IMR-90 (cell line): ENCODE results near the gene ETS1. TPM values are rescaled to one million over a fixed set of nuclear protein-coding genes. Genes with fewer than 3 reads are reported as not detected.

Source experiments
- ATAC-seq: fragments of 200-7000 bp; cut with Tn5 transposase; 2 replicates; pipeline ENCODE4 v1.9.1; 2020; ENCODE audit warnings: low read depth, mild to moderate bottlenecking, moderate library complexity
- BruUV-seq: library from RNA; stranded (reverse); fragments of 400-500 nt; replicated peaks from 2 replicates; lab custom pipeline; 2021; lab: Mats Ljungman, UMichigan
- CTCF ChIA-PET: fragments of 300-600 bp; formaldehyde crosslinking; extraction: SDS; loops from one replicate; lab custom pipeline; 2021; ENCODE audit warnings: antibody characterized with exemption; lab: Yijun Ruan, JAX
- POLR2A ChIA-PET: fragments of 300-600 bp; sonication (Branson Sonifier 250); formaldehyde crosslinking; loops from one replicate; lab custom pipeline; 2022; ENCODE audit warnings: antibody characterized with exemption; ENCODE audit not compliant: unreplicated experiment; lab: Charles Lee
- DNase-seq: peaks from one replicate; pipeline ENCODE4 v3.0.0; 2013
- H2AFZ ChIP-seq: replicated peaks from 2 replicates; pipeline ENCODE3; 2013; ENCODE audit warnings: low read length, mild to moderate bottlenecking; ENCODE audit not compliant: poor library complexity
- H2AK5ac ChIP-seq: 2 replicates; pipeline ENCODE4 v1.6.1; 2013; ENCODE audit warnings: low read depth, low read length, inconsistent platforms
- H2AK9ac ChIP-seq: replicated peaks from 2 replicates; pipeline ENCODE3; 2013; ENCODE audit warnings: mild to moderate bottlenecking, low read depth, low read length, moderate library complexity; ENCODE audit not compliant: poor library complexity
- H2BK120ac ChIP-seq: 2 replicates; pipeline ENCODE4 v1.6.1; 2013; ENCODE audit warnings: low read depth, low read length, inconsistent platforms
- H2BK15ac ChIP-seq: 3 replicates; pipeline ENCODE4 v1.6.1; 2013; ENCODE audit warnings: low read depth, low read length, inconsistent platforms
- H2BK20ac ChIP-seq: 2 replicates; pipeline ENCODE4 v1.6.1; 2013; ENCODE audit warnings: low read depth, mild to moderate bottlenecking, inconsistent platforms, low read length, moderate library complexity
- H2BK5ac ChIP-seq: 2 replicates; pipeline ENCODE4 v1.6.1; 2013; ENCODE audit warnings: mild to moderate bottlenecking, low read depth, low read length, inconsistent platforms; ENCODE audit not compliant: poor library complexity, severe bottlenecking
- H3K14ac ChIP-seq: replicated peaks from 2 replicates; pipeline ENCODE4 v1.6.1; 2013; ENCODE audit warnings: low read depth, low read length, inconsistent platforms
- H3K18ac ChIP-seq: 2 replicates; pipeline ENCODE4 v1.6.1; 2013; ENCODE audit warnings: low read depth, low read length, control low read depth
- H3K23ac ChIP-seq: 2 replicates; pipeline ENCODE4 v1.6.1; 2013; ENCODE audit warnings: low read depth, low read length, inconsistent platforms
- H3K27ac ChIP-seq: 2 replicates; pipeline ENCODE4 v1.5.1; 2013; ENCODE audit warnings: mild to moderate bottlenecking, control low read depth, low read length; ENCODE audit not compliant: insufficient read depth
- H3K27me3 ChIP-seq: 2 replicates; pipeline ENCODE4 v1.6.1; 2013; ENCODE audit warnings: low read length; ENCODE audit not compliant: control insufficient read depth, insufficient read depth
- H3K36me3 ChIP-seq: 2 replicates; pipeline ENCODE4 v1.6.1; 2013; ENCODE audit warnings: low read length, mixed read lengths; ENCODE audit not compliant: control insufficient read depth, insufficient read depth
- H3K4ac ChIP-seq: 2 replicates; pipeline ENCODE4 v1.6.1; 2013; ENCODE audit warnings: low read depth, low read length, inconsistent platforms
- H3K4me1 ChIP-seq: 2 replicates; pipeline ENCODE4 v1.6.1; 2013; ENCODE audit warnings: low read length, mixed read lengths; ENCODE audit not compliant: control insufficient read depth, insufficient read depth
- H3K4me2 ChIP-seq: 2 replicates; pipeline ENCODE4 v1.6.1; 2013; ENCODE audit warnings: low read depth, mild to moderate bottlenecking, control low read depth, low read length, moderate library complexity
- H3K4me3 ChIP-seq: 2 replicates; pipeline ENCODE4 v1.5.1; 2013; ENCODE audit warnings: low read depth, mild to moderate bottlenecking, control low read depth, low read length, moderate library complexity; ENCODE audit not compliant: insufficient read depth
- H3K56ac ChIP-seq: 2 replicates; pipeline ENCODE4 v1.6.1; 2013; ENCODE audit warnings: low read length, inconsistent platforms; ENCODE audit not compliant: insufficient read depth; ENCODE audit errors: extremely low read depth
- H3K79me1 ChIP-seq, 2 experiments: 2 replicates each; pipeline ENCODE4 v1.6.1; 2013; ENCODE audit warnings: low read length in 2 of 2, inconsistent platforms in 1 of 2, low read depth in 1 of 2
- H3K9ac ChIP-seq: 2 replicates; pipeline ENCODE4 v1.6.1; 2013; ENCODE audit warnings: low read depth, low read length, control low read depth
- H3K9me1 ChIP-seq: 2 replicates; pipeline ENCODE4 v1.6.1; 2013; ENCODE audit warnings: low read length, inconsistent platforms; ENCODE audit not compliant: insufficient read depth
- H3K9me3 ChIP-seq: 2 replicates; pipeline ENCODE4 v1.6.1; 2013; ENCODE audit warnings: low read length; ENCODE audit not compliant: control insufficient read depth, insufficient read depth
- H4K20me1 ChIP-seq: 2 replicates; pipeline ENCODE4 v1.6.1; 2013; ENCODE audit warnings: low read length, inconsistent platforms; ENCODE audit not compliant: insufficient read depth
- H4K5ac ChIP-seq: 2 replicates; pipeline ENCODE4 v1.6.1; 2013; ENCODE audit warnings: mild to moderate bottlenecking, low read depth, low read length, control low read depth
- H4K8ac ChIP-seq, 2 experiments: 2 replicates each; pipeline ENCODE4 v1.6.1; 2013; ENCODE audit warnings: low read depth in 2 of 2, low read length in 2 of 2, control low read depth in 1 of 2, inconsistent platforms in 1 of 2
- H4K91ac ChIP-seq: 2 replicates; pipeline ENCODE4 v1.6.1; 2013; ENCODE audit warnings: low read depth, low read length, inconsistent platforms; ENCODE audit not compliant: insufficient read depth
- BHLHE40 ChIP-seq: fragments of 150-350 bp; IDR thresholded peaks from 2 replicates; pipeline ENCODE4 v1.6.1; 2016; ENCODE audit warnings: mild to moderate bottlenecking, low read depth, low read length
- CEBPB ChIP-seq: IDR thresholded peaks from 2 replicates; pipeline ENCODE4 v1.6.1; 2012; ENCODE audit warnings: low read depth, low read length, improper control_type of control experiment
- WGBS, 2 experiments: methylation state at CpG; one replicate each; pipeline versions ENCODE4 v1.1.5 to v1.1.7; 2013; ENCODE audit warnings: missing lambda C conversion rate in 2 of 2; ENCODE audit not compliant: insufficient read length in 1 of 2; ENCODE audit errors: extremely low coverage in 2 of 2; 5-methylcytosine and 5-hydroxymethylcytosine counted together
- dilution Hi-C: fragments of 300-500 bp; cut with HindIII; formaldehyde crosslinking; loops from one replicate; pipeline ENCODE4 v1.14.3; 2018; ENCODE audit warnings: low sequenced_read_pairs; ENCODE audit not compliant: unreplicated experiment
- in situ Hi-C: fragments of 300-500 bp; cut with MboI; formaldehyde crosslinking; loops from 3 replicates; pipeline ENCODE4 v1.14.3; 2019; ENCODE audit warnings: low sequenced_read_pairs, inconsistent platforms, mixed read lengths
- intact Hi-C: fragments of 100-400 bp; cut with micrococcal nuclease; formaldehyde crosslinking; loops from 2 replicates; pipeline ENCODE4 v1.10.0; 2022
- polyA plus RNA-seq, 3 experiments: library from polyadenylated mRNA; depleted of rRNA; stranded (reverse); fragments of >200 nt; gene quantifications; 2 replicates each; pipeline ENCODE4 v1.2.3, GENCODE V29; 2012; ENCODE audit warnings: low replicate concordance in 1 of 3
- total RNA-seq: library from RNA; depleted of rRNA; stranded (reverse); fragments of >200 nt; gene quantifications from 2 replicates; pipeline ENCODE4 v1.2.3, GENCODE V29; 2012

Gene ETS1
- total and polyA plus RNA-seq, 2 of the 4 experiments (the other 2 are of a cell fraction), result 41.2 to 56.3 TPM

DNA sequence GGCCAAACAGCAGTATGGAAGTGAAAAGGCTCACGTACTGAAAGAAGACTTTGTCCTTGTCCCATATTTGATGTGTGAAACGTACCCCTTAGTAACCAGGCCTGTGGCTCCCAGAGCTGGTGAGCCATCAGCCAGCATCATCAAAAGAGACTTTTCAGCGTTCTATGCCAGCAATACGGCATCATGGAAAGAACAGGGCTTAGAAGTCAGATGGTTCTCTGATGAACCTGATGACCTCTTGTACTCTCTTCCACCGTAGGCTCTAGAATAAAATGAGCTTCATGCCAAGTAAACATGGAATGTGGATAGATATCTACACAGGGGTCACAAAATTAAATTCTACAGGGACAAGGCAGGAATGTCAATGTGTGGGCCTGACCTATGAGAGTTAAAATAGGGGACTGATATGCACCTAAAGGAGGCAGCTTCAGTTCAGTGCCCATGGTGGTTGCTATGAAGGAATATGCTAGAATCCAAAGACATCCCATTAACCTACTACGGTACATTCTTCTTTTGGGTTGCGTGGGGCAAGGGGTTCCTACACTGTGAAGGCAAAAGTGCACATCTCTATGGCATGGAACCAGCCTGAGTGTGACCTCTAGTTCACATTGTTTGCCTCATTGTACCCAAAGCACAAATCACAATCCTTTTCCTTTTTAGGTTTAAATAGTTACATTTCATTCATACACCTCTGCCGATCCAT, 130.6 kb downstream of the ETS1 start:
- no peak overlapping the region for H3K18ac ChIP-seq
- no peak overlapping the region for H2BK20ac ChIP-seq
- ATAC-seq (no peak), DNase-seq (no peak)
- no peaks in the 10 kb centered on the region for H3K27me3 ChIP-seq
- H3K4me1 ChIP-seq, result peaks cover 19% of the 10 kb centered on the region
- dilution Hi-C loops, result no loop called here
- H3K4me3 ChIP-seq, result no peak overlapping the region
- peaks cover 20% of the 10 kb centered on the region for H3K36me3 ChIP-seq
- no peak overlapping the region for H3K23ac ChIP-seq
- H4K20me1 ChIP-seq, result no peaks in the 10 kb centered on the region
- H2BK120ac ChIP-seq, result 0 out of 2 replicates have a peak overlapping the region, but pooled peaks have one; percentile 0
- H2BK5ac ChIP-seq, result no peak overlapping the region
- peaks cover 35 to 61% of the 10 kb centered on the region in 2 experiments for H3K79me1 ChIP-seq
- no peak for TF ChIP-seq CEBPB
- no peak for TF ChIP-seq BHLHE40
- 93% methylated on average over 3 of the region's 8 CpGs; no CpG with 5 or more reads in 1 of the 2 experiments for WGBS, 2 experiments
- peak overlapping the region; percentile 5; the same call in 1 of the 2 replicates for H2AK5ac ChIP-seq
- H4K8ac ChIP-seq, result 0 out of 4 replicates have a peak overlapping the region, but pooled peaks have one; percentile 6 to 17
- no peaks in the 10 kb centered on the region for H3K9me3 ChIP-seq
- peak overlapping the region; percentile 31; the same call in 2 of the 3 replicates for H2BK15ac ChIP-seq
- no peak overlapping the region for H3K4me2 ChIP-seq
- ChIA-PET POLR2A (no interaction called here), CTCF (no interaction called here)
- H3K14ac ChIP-seq, result no peak overlapping the region
- no peak overlapping the region for H3K4ac ChIP-seq
- H3K27ac ChIP-seq, result no peak overlapping the region
- in situ Hi-C loops, result loop anchor here (5.0 kb wide), 1 partner anchor 164 kb away; no protein-coding TSS in a partner anchor
- intact Hi-C loops, result no loop called here
- peak overlapping the region; percentile 35; the same call in 1 of the 2 replicates for H4K91ac ChIP-seq
- H3K9me1 ChIP-seq, result peaks cover 35% of the 10 kb centered on the region
- no peak overlapping the region for H4K5ac ChIP-seq
- no peak overlapping the region for H3K9ac ChIP-seq
- no TSS peak for BruUV-seq
- no peak overlapping the region for H3K56ac ChIP-seq
- H2AK9ac ChIP-seq, result no peak overlapping the region
- no peak overlapping the region for H2AFZ ChIP-seq
